Psoas muscle (tissue), 8 donors: ENCODE measurements around the gene SLC16A1. TPM values are rescaled to one million over a fixed set of nuclear protein-coding genes. Genes with fewer than 3 reads are reported as not detected.
"Not testable (repeated sequence)": the region's sequence is repeated elsewhere in the genome, so short reads cannot be mapped to it uniquely, and the experiment has no call there.

Experiments
- ATAC-seq, 4 donors: fragments of 200-7000 bp; cut with Tn5 transposase; one replicate each; pipeline ENCODE4 v1.9.1; 2020; ENCODE audit warnings: moderate library complexity in 3 of 4, mild to moderate bottlenecking in 2 of 4
- DNase-seq, 2 donors: peaks; one replicate each; pipeline ENCODE4 v3.0.0-alpha.2; 2020
- H3K27ac ChIP-seq: fragments of 200-600 bp; one replicate; pipeline ENCODE4 v1.8.0; 2022
- H3K27me3 ChIP-seq, 3 donors: fragments of 200-600 bp in 1 of 3; one replicate each; pipeline versions ENCODE4 v1.6.1 to v1.8.0; 2013 to 2022; ENCODE audit warnings: low read length in 2 of 3, mild to moderate bottlenecking in 2 of 3, moderate library complexity in 1 of 3; ENCODE audit not compliant: insufficient read depth in 3 of 3
- H3K36me3 ChIP-seq, 2 donors: fragments of 200-600 bp in 1 of 2; one replicate each; pipeline versions ENCODE4 v1.6.1 to v1.8.0; 2013 to 2022; ENCODE audit warnings: low read depth in 1 of 2, mild to moderate bottlenecking in 1 of 2, moderate library complexity in 1 of 2; ENCODE audit not compliant: insufficient read depth in 1 of 2
- H3K4me1 ChIP-seq: fragments of 200-600 bp; one replicate; pipeline ENCODE4 v1.8.0; 2022
- H3K4me3 ChIP-seq: fragments of 200-600 bp; one replicate; pipeline ENCODE4 v1.8.0; 2022; ENCODE audit warnings: mild to moderate bottlenecking
- H3K9me3 ChIP-seq: fragments of 200-600 bp; one replicate; pipeline ENCODE4 v1.8.0; 2022
- CTCF ChIP-seq: fragments of 200-600 bp; IDR thresholded peaks from one replicate; pipeline ENCODE4 v1.8.0; 2022; ENCODE audit warnings: antibody characterized with exemption
- WGBS, 3 donors: extraction: QIAGEN DNeasy Blood & Tissue Kit; methylation state at CpG; one replicate each; pipeline versions ENCODE4 v1.1.6 to v1.1.7; 2013; 5-methylcytosine and 5-hydroxymethylcytosine counted together
- intact Hi-C, 2 donors: fragments of 100-400 bp; cut with DNase I; formaldehyde crosslinking; loops; one replicate each; pipeline versions ENCODE4 v1.11.0 to v1.14.2; 2022
- polyA plus RNA-seq, 3 donors: library from polyadenylated mRNA; stranded (reverse); fragments of 200-250 nt; gene quantifications; one replicate each; pipeline ENCODE4 v1.2.3, GENCODE V29; 2013
- total RNA-seq, 4 donors: library from RNA; stranded (reverse); fragmentation: NEBNext Ultra II Directional in 2 of 4; extraction: Animal tissue kit (Norgen Biotek cat#: 25700) in 2 of 4; gene quantifications; one replicate each; pipeline versions ENCODE4 v1.2.1 to v1.2.4, GENCODE V29; 2021 to 2023
- donor health status: healthy with polysubstance abuse.
- donor health status: DM: no; HTN: no; CAD: no; lungs with moderate emphysema.
- donor health status: Bipolar disorder and iron deficiency.
- donor health status: healthy.
- donor health status: DM: yes; HTN: yes; CAD: no.
- donor health status: DM: no; HTN: no; CAD: no.
- donor health status: DM: no; HTN: no; CAD: no.
- donor health status: DM: yes; HTN: yes; CAD: no.

SLC16A1 gene
- total and polyA plus RNA-seq, 7 donors = 23.9 to 78.9 (median 51.3) TPM

DNA sequence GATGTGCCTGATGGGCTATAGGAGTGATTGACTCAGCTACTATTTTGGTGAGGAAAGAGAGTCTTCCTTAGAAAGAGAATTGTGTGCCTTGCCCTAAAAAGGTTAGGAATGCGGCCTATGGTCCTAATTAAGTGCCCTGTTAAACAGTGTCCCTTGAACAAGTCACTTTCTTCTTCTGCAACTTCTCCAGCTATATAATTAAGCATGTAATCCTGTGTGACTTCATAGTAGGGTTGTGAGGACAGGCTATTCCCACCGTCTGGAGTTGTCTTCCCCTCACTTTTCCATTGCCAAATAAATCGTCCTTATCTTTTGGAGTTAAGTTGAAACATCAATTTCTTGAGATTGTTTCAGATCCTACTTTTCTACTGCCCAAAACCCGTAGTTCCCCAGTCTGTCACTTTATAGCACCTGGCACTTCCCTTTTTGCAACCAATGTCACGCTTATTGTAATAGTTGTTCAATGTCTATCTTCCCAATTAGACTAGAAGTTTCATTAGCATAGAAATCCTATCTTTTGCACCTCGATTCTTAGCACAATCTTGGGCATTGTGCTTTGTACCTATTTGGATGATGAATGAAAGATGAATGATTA, 27.6 kb upstream of the SLC16A1 start:
- WGBS, 3 donors = 40 to 59% (median 41%) methylated on average over 6 of the region's 6 CpGs
- Histone ChIP-seq H3K27ac (peak overlapping the region; percentile 89), H3K4me1 (peaks cover 37% of the 10 kb centered on the region), H3K4me3 (no peak overlapping the region), H3K9me3 (no peaks in the 10 kb centered on the region), H3K36me3 (no peaks in the 10 kb centered on the region), H3K27me3 (no peaks in the 10 kb centered on the region)
- DNase-seq (no peak), ATAC-seq (peak in 1 of 4 donors; percentile 11)
- no peak for TF ChIP-seq CTCF
- intact Hi-C loops = no loop called here

GRCh38 chr1:112982853-112983536, 27.0 kb upstream of the SLC16A1 start:
- H3K36me3 ChIP-seq = no peaks in the 10 kb centered on the region
- WGBS, 3 donors = 22% methylated on average over 5 of the region's 5 CpGs
- ATAC-seq (peak; percentile 94 to 96 (median 95)), DNase-seq (no peak)
- no peaks in the 10 kb centered on the region for H3K27me3 ChIP-seq
- no peak for TF ChIP-seq CTCF
- H3K9me3 ChIP-seq = no peaks in the 10 kb centered on the region
- peaks cover 37% of the 10 kb centered on the region for H3K4me1 ChIP-seq
- peak overlapping the region; percentile 89 for H3K27ac ChIP-seq
- intact Hi-C loops = no loop called here
- no peak overlapping the region for H3K4me3 ChIP-seq

GRCh38 chr1:112982328-112982727, 26.3 kb upstream of the SLC16A1 start:
- ATAC-seq = no peak
- WGBS, 3 donors = 65 to 81% (median 70%) methylated on average over 2 of the region's 2 CpGs
- no peaks in the 10 kb centered on the region for H3K36me3 ChIP-seq
- no peak for TF ChIP-seq CTCF
- H3K4me3 ChIP-seq = no peak overlapping the region
- no peaks in the 10 kb centered on the region for H3K27me3 ChIP-seq
- H3K9me3 ChIP-seq = no peaks in the 10 kb centered on the region
- H3K4me1 ChIP-seq = peaks cover 37% of the 10 kb centered on the region
- H3K27ac ChIP-seq = peak overlapping the region; percentile 89
- DNase-seq = no peak
- intact Hi-C loops = no loop called here

DNA sequence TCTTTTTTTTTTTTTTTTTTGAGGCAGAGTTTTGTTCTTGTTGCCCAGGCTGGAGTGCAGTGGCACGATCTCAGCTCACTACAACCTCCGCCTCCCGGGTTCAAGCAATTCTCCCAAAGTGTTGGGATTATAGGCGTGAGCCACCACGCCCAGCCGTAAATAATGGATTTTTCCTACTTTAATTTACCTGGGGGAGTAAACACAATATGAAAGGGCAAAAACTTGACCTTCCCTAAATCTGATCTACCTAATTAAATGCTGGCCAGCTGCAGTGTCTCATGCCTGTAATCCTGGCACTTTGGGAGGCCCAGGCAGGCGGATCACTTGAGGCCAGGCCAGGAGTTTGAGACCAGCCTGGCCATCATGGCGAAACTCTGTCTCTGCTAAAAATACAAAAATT, 25.8 kb upstream of the SLC16A1 start:
- H3K9me3 ChIP-seq, intact Hi-C loops, H3K36me3 ChIP-seq, DNase-seq, H3K27me3 ChIP-seq, H3K4me3 ChIP-seq, ATAC-seq: not testable (repeated sequence)
- peak overlapping the region; percentile 89 for H3K27ac ChIP-seq
- 69 to 83% (median 73%) methylated on average over 8 of the region's 8 CpGs for WGBS, 3 donors
- peaks cover 37% of the 10 kb centered on the region for H3K4me1 ChIP-seq

- H3K27ac ChIP-seq = no peak overlapping the region
Measured at GRCh38 chr1:112981426-112981825, 25.4 kb upstream of the SLC16A1 start.

More at GRCh38 chr1:112981426-112981825, 25.4 kb upstream of the SLC16A1 start:
- Histone ChIP-seq H3K9me3 (no peaks in the 10 kb centered on the region), H3K4me1 (peaks cover 37% of the 10 kb centered on the region), H3K4me3 (no peak overlapping the region), H3K27me3 (no peaks in the 10 kb centered on the region), H3K36me3 (no peaks in the 10 kb centered on the region)
- WGBS, 3 donors = 93 to 100% (median 94%) methylated on average over 1 of the region's 1 CpG
- ATAC-seq (no peak), DNase-seq (no peak)
- no peak for TF ChIP-seq CTCF
- intact Hi-C loops = no loop called here
